HepG2 (cell line): ENCODE measurements around the gene GARS1. TPM values are rescaled to one million over a fixed set of nuclear protein-coding genes. Genes with fewer than 3 reads are reported as not detected.

Source experiments
- ATAC-seq: fragments of 200-7000 bp; cut with Tn5 transposase; 3 replicates; pipeline ENCODE4 v1.9.1; 2020; ENCODE audit warnings: mild to moderate bottlenecking, moderate library complexity
- BruUV-seq: library from RNA; stranded (reverse); fragments of 400-500 nt; replicated peaks from 2 replicates; lab custom pipeline; 2021; lab: Mats Ljungman, UMichigan
- CTCF ChIA-PET: fragments of 300-600 bp; formaldehyde crosslinking; extraction: SDS; loops from one replicate; lab custom pipeline; 2021; ENCODE audit warnings: low total read pairs, inconsistent platforms, low intra/inter-chr PET ratio; lab: Yijun Ruan, JAX
- POLR2A ChIA-PET: fragments of 350-600 bp; sonication (Branson Sonifier 250); formaldehyde crosslinking; loops from one replicate; lab custom pipeline; 2020; ENCODE audit warnings: antibody characterized with exemption, inconsistent platforms; lab: Yijun Ruan, JAX
- DNase-seq: peaks from one replicate; pipeline ENCODE4 v3.0.0-alpha.2; 2015; ENCODE audit warnings: low spot score
- FAIRE-seq: peaks from 3 replicates; lab custom pipeline; 2011; peaks lifted over from hg19 to GRCh38; lab: Jason Lieb, UNC
- H2AFZ ChIP-seq: one replicate; pipeline ENCODE4 v1.6.1; 2011; ENCODE audit warnings: low read length, inconsistent platforms
- H3K27ac ChIP-seq: fragments of 300-600 bp; 3 replicates; pipeline ENCODE4 v1.8.0; 2011; ENCODE audit warnings: mixed run types, mild to moderate bottlenecking, mixed read lengths, low read length, inconsistent platforms; ENCODE audit not compliant: insufficient read depth; ENCODE audit errors: extremely low read length
- H3K27me3 ChIP-seq, 2 experiments: fragments of 200-600 bp in 1 of 2; 2 replicates in 1 of 2; 3 replicates in 1 of 2; pipeline versions ENCODE4 v1.6.0 to v1.8.0; 2011; ENCODE audit warnings: low read length in 2 of 2, mild to moderate bottlenecking in 2 of 2, moderate library complexity in 2 of 2, inconsistent platforms in 1 of 2; ENCODE audit not compliant: insufficient read depth in 2 of 2, control insufficient read depth in 1 of 2
- H3K36me3 ChIP-seq, 2 experiments: fragments of 200-600 bp in 1 of 2; replicated peaks in 1 of 2; 2 replicates in 1 of 2; 3 replicates in 1 of 2; pipeline versions ENCODE4 v1.5.1 to v1.8.0; 2011; ENCODE audit warnings: low read length in 2 of 2, inconsistent platforms in 1 of 2; ENCODE audit not compliant: insufficient read depth in 2 of 2, control insufficient read depth in 1 of 2
- H3K4me1 ChIP-seq: 2 replicates; pipeline ENCODE4 v1.5.1; 2012; ENCODE audit warnings: low read length, inconsistent platforms; ENCODE audit not compliant: insufficient read depth
- H3K4me2 ChIP-seq: 2 replicates; pipeline ENCODE4 v1.6.0; 2011; ENCODE audit warnings: low read depth, low read length, inconsistent platforms
- H3K4me3 ChIP-seq, 3 experiments: fragments of 200-600 bp in 1 of 3; sonication (generic), shearing (Covaris generic) in 1 of 3; replicated peaks in 1 of 3; 2 replicates each; pipeline ENCODE4 v1.5.1; 2011 to 2016; ENCODE audit warnings: low read length in 3 of 3, inconsistent platforms in 2 of 3, low read depth in 2 of 3, mild to moderate bottlenecking in 2 of 3, control low read depth in 1 of 3, mixed read lengths in 1 of 3; ENCODE audit not compliant: insufficient read depth in 1 of 3
- H3K79me2 ChIP-seq: one replicate; pipeline ENCODE4 v1.6.1; 2011; ENCODE audit warnings: low read length, inconsistent platforms; ENCODE audit not compliant: insufficient read depth
- H3K9ac ChIP-seq: 2 replicates; pipeline ENCODE4 v1.6.0; 2011; ENCODE audit warnings: mild to moderate bottlenecking, low read depth, low read length, inconsistent platforms; ENCODE audit not compliant: insufficient read depth
- H3K9me3 ChIP-seq: 2 replicates; pipeline ENCODE4 v1.5.1; 2012; ENCODE audit warnings: mild to moderate bottlenecking, low read length
- H4K20me1 ChIP-seq: 2 replicates; pipeline ENCODE4 v1.6.0; 2011; ENCODE audit warnings: inconsistent platforms, mild to moderate bottlenecking, low read length, moderate library complexity; ENCODE audit not compliant: insufficient read depth
- CBX5 ChIP-seq: sonication (generic); formaldehyde crosslinking; IDR thresholded peaks from 2 replicates; pipeline ENCODE4 v1.4.0; 2020; ENCODE audit warnings: missing genetic modification reagents, borderline replicate concordance
- CEBPG ChIP-seq: IDR thresholded peaks from 2 replicates; pipeline ENCODE4 v1.6.1; 2016
- DNMT3B ChIP-seq: conservative IDR thresholded peaks from 2 replicates; pipeline ENCODE4 v1.6.1; 2016; ENCODE audit warnings: missing biosample characterization, control low read depth
- DZIP1 ChIP-seq: sonication (generic); formaldehyde crosslinking; IDR thresholded peaks from 2 replicates; pipeline ENCODE4 v1.5.0; 2020; ENCODE audit warnings: mild to moderate bottlenecking, missing genetic modification reagents
- GATAD1 ChIP-seq: IDR thresholded peaks from 2 replicates; pipeline ENCODE4 v1.6.1; 2016; ENCODE audit warnings: missing genetic modification reagents, missing compliant biosample characterization
- KDM2A ChIP-seq: sonication (generic); formaldehyde crosslinking; IDR thresholded peaks from 2 replicates; pipeline ENCODE4 v1.4.0; 2020; ENCODE audit warnings: low read depth, missing genetic modification reagents, borderline replicate concordance
- KDM5B ChIP-seq: sonication (generic); formaldehyde crosslinking; IDR thresholded peaks from 2 replicates; pipeline ENCODE4 v1.4.0; 2020; ENCODE audit warnings: missing genetic modification reagents, mild to moderate bottlenecking, borderline replicate concordance
- MED1 ChIP-seq: sonication (generic); formaldehyde crosslinking; IDR thresholded peaks from 2 replicates; pipeline ENCODE4 v1.4.0; 2020; ENCODE audit warnings: missing genetic modification reagents
- NKX3-1 ChIP-seq: sonication (generic); formaldehyde crosslinking; IDR thresholded peaks from 2 replicates; pipeline ENCODE4 v1.5.0; 2020; ENCODE audit warnings: missing genetic modification reagents
- REXO4 ChIP-seq: sonication (generic); formaldehyde crosslinking; IDR thresholded peaks from 2 replicates; pipeline ENCODE4 v1.8.0; 2022; ENCODE audit warnings: missing genetic modification reagents, mild to moderate bottlenecking, borderline replicate concordance
- RFX5 ChIP-seq: IDR thresholded peaks from 2 replicates; pipeline ENCODE4 v1.6.1; 2011; ENCODE audit warnings: low read depth, low read length, improper control_type of control experiment
- SIN3B ChIP-seq: fragments of 150-350 bp; IDR thresholded peaks from 2 replicates; pipeline ENCODE4 v1.6.1; 2014; ENCODE audit warnings: low read length
- ZNF329 ChIP-seq: sonication (generic); formaldehyde crosslinking; IDR thresholded peaks from 2 replicates; pipeline ENCODE4 v1.9.0; 2021; ENCODE audit warnings: low read depth, mild to moderate bottlenecking, missing genetic modification reagents
- ZNF547 ChIP-seq: sonication (generic); formaldehyde crosslinking; IDR thresholded peaks from 2 replicates; pipeline ENCODE4 v1.5.1; 2020; ENCODE audit warnings: mild to moderate bottlenecking, missing genetic modification reagents
- ZNF879 ChIP-seq: sonication (generic); formaldehyde crosslinking; IDR thresholded peaks from 2 replicates; pipeline ENCODE4 v1.8.1; 2023; ENCODE audit warnings: missing genetic modification reagents
- ZSCAN9 ChIP-seq: IDR thresholded peaks from 2 replicates; pipeline ENCODE4 v1.6.1; 2016; ENCODE audit warnings: borderline replicate concordance
- WGBS: methylation state at CpG from one replicate; pipeline ENCODE4 v1.1.6; 2017; ENCODE audit warnings: low lambda C conversion rate; 5-methylcytosine and 5-hydroxymethylcytosine counted together
- in situ Hi-C: cut with HindIII; loops from 2 replicates; pipeline ENCODE4 v1.10.0; 2017; ENCODE audit warnings: low pct_unique_long_range_greater_than_20kb; ENCODE audit not compliant: extremely low pct_ligation_motif_present
- intact Hi-C: fragments of 100-400 bp; cut with micrococcal nuclease; formaldehyde crosslinking; loops from one replicate; pipeline ENCODE4 v1.10.0; 2022; ENCODE audit not compliant: unreplicated experiment
- polyA plus RNA-seq, 8 experiments: library from polyadenylated mRNA; depleted of rRNA in 3 of 8; stranded (reverse) in 7 of 8; unstranded in 1 of 8; fragments of >200 nt; fragmentation: Illumina TruSeq in 4 of 8; extraction: Trizol in 4 of 8; gene quantifications; 2 replicates each; pipeline versions ENCODE4 v1.2.1 to v1.2.3, GENCODE V29; 2011 to 2016; ENCODE audit warnings: low read depth in 4 of 8, missing spikeins in 1 of 8, mixed read lengths in 1 of 8; ENCODE audit not compliant: insufficient read depth in 1 of 8
- total RNA-seq, 5 experiments: library from RNA; depleted of rRNA; stranded (reverse); fragments of >200 nt; fragmentation: Illumina TruSeq; extraction: Trizol; gene quantifications; 2 replicates each; pipeline ENCODE4 v1.2.3, GENCODE V29; 2016; ENCODE audit warnings: low read depth in 1 of 5
- TF ChIP-seq, protein P1 (sequence below): sonication (generic); formaldehyde crosslinking; IDR thresholded peaks from 2 replicates; pipeline ENCODE4 v1.8.0; 2022; ENCODE audit warnings: missing genetic modification reagents, mild to moderate bottlenecking, borderline replicate concordance
- TF ChIP-seq, protein P2 (sequence below): sonication (generic); formaldehyde crosslinking; IDR thresholded peaks from 2 replicates; pipeline ENCODE4 v1.4.0; 2020; ENCODE audit warnings: missing genetic modification reagents

GARS1 gene
- total and polyA plus RNA-seq, 2 of the 13 experiments (the other 11 are each of a cell fraction or from before 2014, with no cell fraction given), result 140 to 460 TPM

DNA sequence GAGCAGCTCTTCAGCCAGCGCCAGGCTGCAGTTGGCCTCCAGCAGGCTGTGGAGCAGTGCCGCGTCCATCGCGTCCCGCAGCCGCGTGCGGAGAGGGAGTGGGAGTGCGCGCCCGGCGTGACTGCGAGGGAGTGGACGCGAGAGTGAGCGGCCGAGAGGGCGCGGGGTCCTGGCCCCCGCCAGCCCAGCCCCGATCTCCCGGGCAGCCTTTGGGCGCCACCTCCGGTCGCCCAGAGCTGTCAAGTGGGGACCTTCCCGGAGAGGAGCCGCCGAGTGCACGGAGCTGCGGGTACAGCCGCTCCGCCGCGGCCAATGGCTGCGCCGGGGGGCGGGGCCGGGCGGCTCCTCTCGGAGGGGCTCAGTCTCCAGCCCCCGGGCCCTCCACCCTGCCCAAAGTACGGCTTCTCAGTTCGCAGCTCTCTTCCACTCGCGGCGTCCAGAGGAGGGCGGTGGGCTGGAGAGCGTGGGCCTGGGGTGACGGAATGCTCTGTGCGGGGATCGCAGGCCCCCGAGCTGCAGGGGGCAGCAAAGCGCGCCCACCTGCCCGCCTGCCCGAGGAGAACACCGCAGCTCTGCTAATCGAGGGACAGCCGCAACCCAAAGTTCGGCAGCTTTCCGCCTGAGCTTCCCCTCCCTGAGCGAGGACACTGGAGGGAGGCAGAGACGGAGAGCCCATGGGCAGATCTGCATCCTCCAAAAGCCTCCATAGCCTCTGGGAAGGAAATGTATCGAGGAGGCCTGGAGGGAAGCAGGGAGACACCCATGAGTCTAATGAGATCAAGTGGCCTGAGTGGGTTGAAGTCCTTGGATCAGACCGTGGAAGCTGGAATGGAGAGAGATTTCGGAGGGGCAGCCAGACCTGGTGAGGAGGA lies 87.8 kb downstream of the GARS1 start, which contains the start of gene CRHR2 (continued):
- 0 out of 2 replicates have a peak, but pooled peaks have one; percentile 18 for TF ChIP-seq KDM2A (CRISPR knock-in tag)
- 0 out of 2 replicates have a peak, but pooled peaks have one; percentile 22 for TF ChIP-seq ZNF547 (CRISPR knock-in tag)
- no peak for TF ChIP-seq NKX3-1
- peak; percentile 63; the same call in 1 of the 2 replicates for TF ChIP-seq KDM5B (CRISPR knock-in tag)

- FAIRE-seq (no peak), ATAC-seq (no peak), DNase-seq (no peak)
- Histone ChIP-seq H2AFZ (no peak overlapping the region), H3K36me3 (no peaks in the 10 kb centered on the region), H3K4me2 (no peak overlapping the region), H3K79me2 (no peaks in the 10 kb centered on the region), H3K9ac (no peak overlapping the region), H4K20me1 (no peaks in the 10 kb centered on the region), H3K4me1 (no peaks in the 10 kb centered on the region), H3K27ac (no peak overlapping the region), H3K9me3 (no peaks in the 10 kb centered on the region), H3K27me3 (peaks cover 2 to 41% of the 10 kb centered on the region in 2 experiments; a peak in 3 of 5 replicates), H3K4me3 (no peak overlapping the region)
- in situ Hi-C loops (no loop called here), intact Hi-C loops (no loop called here)
- POLR2A ChIA-PET, result no interaction called here
- TF ChIP-seq, protein P1, sequence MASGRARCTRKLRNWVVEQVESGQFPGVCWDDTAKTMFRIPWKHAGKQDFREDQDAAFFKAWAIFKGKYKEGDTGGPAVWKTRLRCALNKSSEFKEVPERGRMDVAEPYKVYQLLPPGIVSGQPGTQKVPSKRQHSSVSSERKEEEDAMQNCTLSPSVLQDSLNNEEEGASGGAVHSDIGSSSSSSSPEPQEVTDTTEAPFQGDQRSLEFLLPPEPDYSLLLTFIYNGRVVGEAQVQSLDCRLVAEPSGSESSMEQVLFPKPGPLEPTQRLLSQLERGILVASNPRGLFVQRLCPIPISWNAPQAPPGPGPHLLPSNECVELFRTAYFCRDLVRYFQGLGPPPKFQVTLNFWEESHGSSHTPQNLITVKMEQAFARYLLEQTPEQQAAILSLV (CRISPR knock-in tag), result no peak
- TF ChIP-seq MED1 (CRISPR knock-in tag) (no peak), ZNF329 (CRISPR knock-in tag) (no peak), DZIP1 (CRISPR knock-in tag) (no peak), DNMT3B (no peak), RFX5 (no peak), ZNF879 (no peak), GATAD1 (CRISPR knock-in tag) (no peak), CEBPG (no peak), SIN3B (no peak), CBX5 (CRISPR knock-in tag) (no peak), ZSCAN9 (CRISPR knock-in tag) (no peak), REXO4 (CRISPR knock-in tag) (no peak)
- TF ChIP-seq, protein P2, sequence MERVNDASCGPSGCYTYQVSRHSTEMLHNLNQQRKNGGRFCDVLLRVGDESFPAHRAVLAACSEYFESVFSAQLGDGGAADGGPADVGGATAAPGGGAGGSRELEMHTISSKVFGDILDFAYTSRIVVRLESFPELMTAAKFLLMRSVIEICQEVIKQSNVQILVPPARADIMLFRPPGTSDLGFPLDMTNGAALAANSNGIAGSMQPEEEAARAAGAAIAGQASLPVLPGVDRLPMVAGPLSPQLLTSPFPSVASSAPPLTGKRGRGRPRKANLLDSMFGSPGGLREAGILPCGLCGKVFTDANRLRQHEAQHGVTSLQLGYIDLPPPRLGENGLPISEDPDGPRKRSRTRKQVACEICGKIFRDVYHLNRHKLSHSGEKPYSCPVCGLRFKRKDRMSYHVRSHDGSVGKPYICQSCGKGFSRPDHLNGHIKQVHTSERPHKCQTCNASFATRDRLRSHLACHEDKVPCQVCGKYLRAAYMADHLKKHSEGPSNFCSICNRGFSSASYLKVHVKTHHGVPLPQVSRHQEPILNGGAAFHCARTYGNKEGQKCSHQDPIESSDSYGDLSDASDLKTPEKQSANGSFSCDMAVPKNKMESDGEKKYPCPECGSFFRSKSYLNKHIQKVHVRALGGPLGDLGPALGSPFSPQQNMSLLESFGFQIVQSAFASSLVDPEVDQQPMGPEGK (CRISPR knock-in tag), result no peak
- 10% methylated on average over 3 of the region's 5 CpGs for WGBS
- BruUV-seq, result no TSS peak
- CTCF ChIA-PET, result interaction anchor here (0.8 kb wide), 1 partner anchor 57 kb away, joined by 3 read pairs; no protein-coding TSS in a partner anchor
Observed at GRCh38 chr7:30683306-30683705, 88.6 kb downstream of the GARS1 start.
